ENCODE measurements around the gene ARHGEF7. TPM values are rescaled to one million over a fixed set of nuclear protein-coding genes. Genes with fewer than 3 reads are reported as not detected.

Gene ARHGEF7
- total RNA-seq, 1 donor from 2014 or later: 227 TPM

- DNase-seq: no peak
- H3K9me3 Mint-ChIP-seq (ENCODE audit: unreplicated experiment): peaks cover 32% of the 10 kb centered on the region
- peaks cover 12% of the 10 kb centered on the region for H3K27me3 Mint-ChIP-seq (ENCODE audit: unreplicated experiment)
- H3K36me3 Mint-ChIP-seq (ENCODE audit: unreplicated experiment): peaks cover 25% of the 10 kb centered on the region
- TF ChIP-seq, protein P1, sequence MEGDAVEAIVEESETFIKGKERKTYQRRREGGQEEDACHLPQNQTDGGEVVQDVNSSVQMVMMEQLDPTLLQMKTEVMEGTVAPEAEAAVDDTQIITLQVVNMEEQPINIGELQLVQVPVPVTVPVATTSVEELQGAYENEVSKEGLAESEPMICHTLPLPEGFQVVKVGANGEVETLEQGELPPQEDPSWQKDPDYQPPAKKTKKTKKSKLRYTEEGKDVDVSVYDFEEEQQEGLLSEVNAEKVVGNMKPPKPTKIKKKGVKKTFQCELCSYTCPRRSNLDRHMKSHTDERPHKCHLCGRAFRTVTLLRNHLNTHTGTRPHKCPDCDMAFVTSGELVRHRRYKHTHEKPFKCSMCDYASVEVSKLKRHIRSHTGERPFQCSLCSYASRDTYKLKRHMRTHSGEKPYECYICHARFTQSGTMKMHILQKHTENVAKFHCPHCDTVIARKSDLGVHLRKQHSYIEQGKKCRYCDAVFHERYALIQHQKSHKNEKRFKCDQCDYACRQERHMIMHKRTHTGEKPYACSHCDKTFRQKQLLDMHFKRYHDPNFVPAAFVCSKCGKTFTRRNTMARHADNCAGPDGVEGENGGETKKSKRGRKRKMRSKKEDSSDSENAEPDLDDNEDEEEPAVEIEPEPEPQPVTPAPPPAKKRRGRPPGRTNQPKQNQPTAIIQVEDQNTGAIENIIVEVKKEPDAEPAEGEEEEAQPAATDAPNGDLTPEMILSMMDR (IDR thresholded peaks at IDR 0.05; ENCODE audit: partially characterized antibody, unreplicated experiment): no peak
- H3K4me1 Mint-ChIP-seq (ENCODE audit: low read depth, unreplicated experiment): peaks cover 65% of the 10 kb centered on the region
- peak overlapping the region; percentile 28 for H3K4me3 Mint-ChIP-seq (ENCODE audit: unreplicated experiment)
- peak overlapping the region; percentile 73 for H3K27ac Mint-ChIP-seq (ENCODE audit: unreplicated experiment)
Measured at GRCh38 chr13:111201304-111201940, 86.3 kb downstream of the ARHGEF7 start.

GRCh38 chr13:111202156-111202621 is 87.1 kb downstream of the ARHGEF7 start:
- Mint-ChIP-seq H3K27ac (ENCODE audit: unreplicated experiment) (peak overlapping the region; percentile 73), H3K36me3 (ENCODE audit: unreplicated experiment) (peaks cover 21% of the 10 kb centered on the region), H3K27me3 (ENCODE audit: unreplicated experiment) (peaks cover 12% of the 10 kb centered on the region), H3K4me1 (ENCODE audit: low read depth, unreplicated experiment) (peaks cover 66% of the 10 kb centered on the region), H3K4me3 (ENCODE audit: unreplicated experiment) (peak overlapping the region; percentile 67), H3K9me3 (ENCODE audit: unreplicated experiment) (peaks cover 31% of the 10 kb centered on the region)
- TF ChIP-seq, protein P1 (IDR thresholded peaks at IDR 0.05; ENCODE audit: partially characterized antibody, unreplicated experiment): no peak
- DNase-seq: no peak

DNA sequence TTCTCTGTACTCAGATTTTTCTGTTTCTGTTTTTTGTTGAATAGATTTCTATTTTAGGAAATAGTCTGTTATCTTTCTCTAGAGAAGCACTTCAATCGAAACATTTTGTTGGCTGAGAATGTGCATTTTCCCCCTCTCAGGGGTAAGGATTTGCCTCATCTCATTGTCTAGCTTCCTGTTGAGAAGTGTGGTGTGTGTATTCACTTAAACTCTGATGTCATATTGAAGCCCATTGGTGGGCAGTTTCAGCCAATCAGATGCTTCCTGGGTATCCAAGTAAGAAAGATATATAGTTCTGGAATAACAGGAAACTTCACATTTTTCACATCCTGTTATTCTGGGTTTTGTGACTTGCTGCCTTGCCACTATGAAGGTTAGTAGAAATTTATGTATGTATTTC is 87.6 kb downstream of the ARHGEF7 start:
- Mint-ChIP-seq H3K4me3 (ENCODE audit: unreplicated experiment) (peak overlapping the region; percentile 67), H3K4me1 (ENCODE audit: low read depth, unreplicated experiment) (peaks cover 71% of the 10 kb centered on the region), H3K27ac (ENCODE audit: unreplicated experiment) (peak overlapping the region; percentile 73), H3K9me3 (ENCODE audit: unreplicated experiment) (peaks cover 31% of the 10 kb centered on the region), H3K27me3 (ENCODE audit: unreplicated experiment) (peaks cover 11% of the 10 kb centered on the region), H3K36me3 (ENCODE audit: unreplicated experiment) (peaks cover 16% of the 10 kb centered on the region)
- DNase-seq: no peak
- TF ChIP-seq, protein P1 (IDR thresholded peaks at IDR 0.05; ENCODE audit: partially characterized antibody, unreplicated experiment): no peak

DNA sequence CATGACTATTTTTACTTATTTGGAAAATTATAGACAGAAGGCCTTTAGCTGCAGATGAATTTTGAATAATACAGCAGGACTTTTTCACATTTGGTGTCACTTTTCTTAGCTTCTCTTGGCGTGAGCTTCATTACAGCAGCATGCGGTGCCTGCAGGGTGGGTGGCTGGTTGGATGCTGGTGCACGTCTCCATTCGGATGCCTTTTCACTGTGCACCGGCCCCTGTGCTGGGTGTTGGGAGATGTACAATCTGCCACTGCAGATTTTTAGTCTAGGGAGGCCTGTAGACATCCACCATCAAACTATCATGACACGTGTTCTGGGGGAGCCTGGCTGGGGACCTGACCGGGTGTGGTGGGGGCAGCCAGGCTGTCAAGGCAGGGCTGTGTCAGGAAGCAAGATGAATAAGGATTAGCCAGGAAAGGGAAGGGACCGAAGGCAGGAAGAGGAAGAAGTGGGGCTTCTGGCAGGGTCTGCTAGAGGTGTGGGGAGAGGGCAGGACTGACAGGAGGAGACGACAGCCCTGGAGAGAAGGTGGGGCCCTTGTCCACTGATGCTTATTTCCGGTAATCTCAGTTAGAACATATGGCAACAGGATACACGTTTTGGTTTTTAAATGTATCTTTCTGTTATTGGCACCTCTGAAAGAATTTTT is 88.8 kb downstream of the ARHGEF7 start:
- peak overlapping the region; percentile 95 for H3K27ac Mint-ChIP-seq (ENCODE audit: unreplicated experiment)
- H3K36me3 Mint-ChIP-seq (ENCODE audit: unreplicated experiment): peaks cover 13% of the 10 kb centered on the region
- peaks cover 22% of the 10 kb centered on the region for H3K9me3 Mint-ChIP-seq (ENCODE audit: unreplicated experiment)
- DNase-seq: no peak
- peaks cover 11% of the 10 kb centered on the region for H3K27me3 Mint-ChIP-seq (ENCODE audit: unreplicated experiment)
- TF ChIP-seq, protein P1 (IDR thresholded peaks at IDR 0.05; ENCODE audit: partially characterized antibody, unreplicated experiment): no peak
- H3K4me3 Mint-ChIP-seq (ENCODE audit: unreplicated experiment): peak overlapping the region; percentile 88
- H3K4me1 Mint-ChIP-seq (ENCODE audit: low read depth, unreplicated experiment): peaks cover 77% of the 10 kb centered on the region
